ENCODE measurements around the gene SUMO3. TPM values are rescaled to one million over a fixed set of nuclear protein-coding genes. Genes with fewer than 3 reads are reported as not detected.
A peak's percentile ranks its signal among the peaks of the same experiment; 100 is the strongest.

The SUMO3 gene
- total and polyA plus RNA-seq, 12 donors = 21.1 to 92.3 (median 72.1) TPM

DNA sequence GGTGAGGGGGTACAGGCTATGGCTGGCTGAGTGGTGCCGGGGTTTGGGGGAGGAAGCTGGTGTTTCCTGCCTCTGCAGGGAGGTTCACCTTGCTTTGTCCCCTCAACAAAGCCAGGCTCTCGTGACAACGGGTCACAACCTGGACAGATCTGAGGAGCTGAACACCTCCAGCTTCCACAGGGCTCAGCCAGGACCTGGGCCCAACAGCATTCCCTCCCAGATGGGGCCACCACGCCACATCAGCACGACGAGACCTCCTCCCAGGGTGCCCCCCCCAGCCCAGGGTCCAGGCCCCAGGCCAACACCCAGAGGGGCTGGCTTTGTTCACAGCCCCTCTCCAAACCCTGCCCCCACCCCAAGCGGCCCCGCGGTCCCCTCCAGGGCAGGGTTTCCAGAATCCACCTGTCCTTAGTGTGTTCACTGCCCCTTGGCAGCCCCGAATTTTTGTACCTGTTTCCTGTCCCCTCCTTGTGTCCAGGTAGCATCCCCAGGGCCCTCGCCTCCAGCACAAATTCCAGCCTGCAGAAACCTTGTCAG, 51.0 kb downstream of the SUMO3 start:
- Histone ChIP-seq H3K36me3 (replicated peaks in 1 of 2) (peaks cover 0 to 21% of the 10 kb centered on the region in 2 donors), H3K9me3 (replicated peaks in 1 of 3) (no peaks in the 10 kb centered on the region), H3K4me1 (replicated peaks in 1 of 2) (no peaks in the 10 kb centered on the region), H3K4me3 (no peak overlapping the region), H3K27me3 (no peaks in the 10 kb centered on the region), H3K27ac (no peak overlapping the region)
- whole genome bisulfite sequencing, 4 donors = 76 to 82% (median 78%) methylated on average over 7 to 11 of the region's 11 CpGs
- intact Hi-C loops (cut with DNase I) = no loop called here
- DNase-seq = peak in 1 of 7 donors; percentile 43
- TF ChIP-seq, protein P1, sequence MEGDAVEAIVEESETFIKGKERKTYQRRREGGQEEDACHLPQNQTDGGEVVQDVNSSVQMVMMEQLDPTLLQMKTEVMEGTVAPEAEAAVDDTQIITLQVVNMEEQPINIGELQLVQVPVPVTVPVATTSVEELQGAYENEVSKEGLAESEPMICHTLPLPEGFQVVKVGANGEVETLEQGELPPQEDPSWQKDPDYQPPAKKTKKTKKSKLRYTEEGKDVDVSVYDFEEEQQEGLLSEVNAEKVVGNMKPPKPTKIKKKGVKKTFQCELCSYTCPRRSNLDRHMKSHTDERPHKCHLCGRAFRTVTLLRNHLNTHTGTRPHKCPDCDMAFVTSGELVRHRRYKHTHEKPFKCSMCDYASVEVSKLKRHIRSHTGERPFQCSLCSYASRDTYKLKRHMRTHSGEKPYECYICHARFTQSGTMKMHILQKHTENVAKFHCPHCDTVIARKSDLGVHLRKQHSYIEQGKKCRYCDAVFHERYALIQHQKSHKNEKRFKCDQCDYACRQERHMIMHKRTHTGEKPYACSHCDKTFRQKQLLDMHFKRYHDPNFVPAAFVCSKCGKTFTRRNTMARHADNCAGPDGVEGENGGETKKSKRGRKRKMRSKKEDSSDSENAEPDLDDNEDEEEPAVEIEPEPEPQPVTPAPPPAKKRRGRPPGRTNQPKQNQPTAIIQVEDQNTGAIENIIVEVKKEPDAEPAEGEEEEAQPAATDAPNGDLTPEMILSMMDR (IDR thresholded peaks at IDR 0.05) = no peak
- no peak for TF ChIP-seq POLR2A (IDR thresholded peaks at IDR 0.05)

DNA sequence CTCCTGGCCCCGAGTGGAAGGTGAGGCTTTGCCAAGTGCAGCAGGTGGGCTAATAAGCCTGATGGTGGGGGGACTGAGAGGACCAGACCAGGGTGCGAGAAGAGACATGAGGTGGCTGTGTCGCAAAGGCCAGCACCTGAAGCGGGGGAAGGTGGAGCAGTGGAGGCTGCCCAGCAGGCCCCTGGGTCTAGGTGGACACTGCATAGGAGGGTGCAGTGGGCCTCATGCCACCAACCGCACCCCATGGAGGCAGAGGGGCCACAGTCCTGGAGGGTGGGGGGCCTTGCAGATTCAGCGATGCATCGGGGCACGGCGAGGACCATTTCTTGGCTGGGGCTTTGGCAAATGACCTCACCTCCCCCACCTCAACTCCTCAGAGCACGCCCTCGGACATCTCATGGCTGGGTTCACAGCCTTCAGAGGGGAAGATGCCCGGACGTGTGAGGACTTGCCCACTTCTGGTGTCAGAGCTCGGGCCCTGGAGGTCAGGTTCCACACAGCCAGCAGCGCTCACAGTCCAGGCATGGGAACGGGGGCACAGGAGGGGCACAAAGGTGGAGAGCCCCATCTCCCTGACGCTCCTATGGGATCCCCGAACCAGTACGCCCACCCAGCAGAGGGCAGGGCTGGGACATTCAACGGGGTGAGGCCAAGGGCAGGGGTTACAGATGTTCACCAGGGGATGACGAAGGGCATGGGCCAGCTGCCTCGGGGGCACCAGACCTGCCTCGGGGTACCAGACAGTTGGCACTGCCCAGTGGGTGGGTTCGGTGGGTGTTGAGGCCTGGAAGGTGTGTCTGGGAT, 51.6 kb downstream of the SUMO3 start:
- Histone ChIP-seq H3K27me3 (no peaks in the 10 kb centered on the region), H3K9me3 (replicated peaks in 1 of 3) (no peaks in the 10 kb centered on the region), H3K36me3 (replicated peaks in 1 of 2) (peaks cover 0 to 14% of the 10 kb centered on the region in 2 donors), H3K4me1 (replicated peaks in 1 of 2) (no peaks in the 10 kb centered on the region), H3K27ac (no peak overlapping the region), H3K4me3 (no peak overlapping the region)
- WGBS, 4 donors = 80 to 85% (median 84%) methylated on average over 14 to 24 of the region's 24 CpGs
- TF ChIP-seq, protein P1 (IDR thresholded peaks at IDR 0.05) = no peak
- TF ChIP-seq POLR2A (IDR thresholded peaks at IDR 0.05) = no peak
- peak in 1 of 7 donors; percentile 47 for DNase-seq
- intact Hi-C loops (cut with DNase I) = no loop called here

DNA sequence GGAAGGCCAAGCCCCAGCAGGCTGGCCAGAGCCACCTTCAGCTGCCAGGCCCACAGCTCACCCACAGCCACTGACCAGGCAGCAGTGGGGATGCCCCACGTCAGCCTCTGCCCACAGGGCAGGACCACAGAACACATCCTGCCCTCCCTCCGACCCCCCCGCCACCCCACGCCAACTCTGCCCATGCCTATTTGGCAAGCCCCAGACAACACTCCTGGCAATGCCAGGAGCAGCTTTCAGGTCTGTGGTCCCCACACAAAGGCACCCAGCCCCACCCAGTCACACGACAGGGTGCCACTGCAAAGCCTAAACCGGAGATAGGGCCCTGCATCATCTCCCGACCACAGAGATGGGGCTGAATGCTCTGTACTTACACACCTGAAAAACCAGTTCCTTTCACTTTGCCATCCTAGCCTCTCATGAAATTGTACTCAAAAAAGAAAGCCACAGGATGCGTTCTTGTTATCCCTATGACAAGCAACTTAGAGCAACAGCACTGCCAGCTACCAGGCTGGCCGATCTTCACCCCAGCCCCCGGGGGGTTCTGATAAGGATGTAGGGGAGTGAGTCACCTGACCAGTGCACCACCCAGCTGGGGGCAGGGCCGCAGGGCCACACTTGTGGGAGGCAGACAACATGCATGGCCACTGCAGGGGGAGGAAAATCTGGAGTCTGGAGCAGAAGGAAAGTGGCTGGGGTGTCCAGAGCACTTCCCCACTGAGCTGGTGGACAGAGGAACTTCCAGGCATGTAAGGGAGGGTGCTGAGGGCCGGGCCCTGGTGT, 52.4 kb downstream of the SUMO3 start:
- WGBS, 4 donors = 35 to 56% (median 51%) methylated on average over 5 to 12 of the region's 12 CpGs
- H3K4me1 ChIP-seq (replicated peaks in 1 of 2) = no peaks in the 10 kb centered on the region
- no peak for TF ChIP-seq POLR2A (IDR thresholded peaks at IDR 0.05)
- TF ChIP-seq, protein P1 (IDR thresholded peaks at IDR 0.05) = no peak
- peaks cover 0 to 6% of the 10 kb centered on the region in 2 donors for H3K36me3 ChIP-seq (replicated peaks in 1 of 2)
- peak in 1 of 7 donors; percentile 23 for DNase-seq
- intact Hi-C loops (cut with DNase I) = no loop called here
- H3K27me3 ChIP-seq = no peaks in the 10 kb centered on the region
- H3K9me3 ChIP-seq (replicated peaks in 1 of 3) = no peaks in the 10 kb centered on the region
- no peak overlapping the region for H3K4me3 ChIP-seq
- H3K27ac ChIP-seq = no peak overlapping the region
